Epithelial cell of esophagus (primary cell): ENCODE data around the gene TDRD9.

ENCODE experiments used
- DNase-seq: peaks from one replicate; pipeline ENCODE4 v3.0.0; 2010; ENCODE audit warnings: low read depth
- H3K4me3 ChIP-seq: 2 replicates; pipeline ENCODE4 v1.5.1; 2011; ENCODE audit warnings: mild to moderate bottlenecking, low read length, control low read depth
- CTCF ChIP-seq: IDR thresholded peaks from 2 replicates; pipeline ENCODE4 v1.5.1; 2011; ENCODE audit warnings: low read depth, mild to moderate bottlenecking, low read length, control low read depth, inconsistent platforms; ENCODE audit not compliant: insufficient read depth; ENCODE audit errors: missing control alignments

The TDRD9 gene

GRCh38 chr14:103928011-103928890 lies at the start of gene TDRD9:
TSS of gene TDRD9 (plus strand) at chr14:103928456. CDS start at chr14:103928510, 54 bp downstream.
- no peak for DNase-seq
- TF ChIP-seq CTCF = no peak
- no peak within 1 kb of the TSS for H3K4me3 ChIP-seq

- H3K4me3 ChIP-seq = no peak overlapping the region
- no peak for TF ChIP-seq CTCF
- no peak for DNase-seq
Measured at GRCh38 chr14:103879118-103879569, 49.1 kb upstream of the TDRD9 start.

- DNase-seq = no peak
- peak overlapping the region; percentile 19 for H3K4me3 ChIP-seq
- TF ChIP-seq CTCF = no peak
Measured at GRCh38 chr14:103879570-103880347, 48.5 kb upstream of the TDRD9 start.

- TF ChIP-seq CTCF = no peak
- DNase-seq = peak; percentile 34
- H3K4me3 ChIP-seq = peak overlapping the region; percentile 19
Measured at GRCh38 chr14:103880348-103881267, 47.6 kb upstream of the TDRD9 start.

GRCh38 chr14:103881268-103882201 lies 46.7 kb upstream of the TDRD9 start:
- H3K4me3 ChIP-seq = no peak overlapping the region
- no peak for TF ChIP-seq CTCF
- DNase-seq = no peak
